GM11168 (cell line): ENCODE measurements around the gene RPGR.

ENCODE experiments used
- in situ Hi-C: fragments of 300-500 bp; cut with MboI; formaldehyde crosslinking; loops from one replicate; pipeline ENCODE4 v1.12.0; 2022; ENCODE audit warnings: low sequenced_read_pairs; ENCODE audit not compliant: unreplicated experiment

The RPGR gene

DNA sequence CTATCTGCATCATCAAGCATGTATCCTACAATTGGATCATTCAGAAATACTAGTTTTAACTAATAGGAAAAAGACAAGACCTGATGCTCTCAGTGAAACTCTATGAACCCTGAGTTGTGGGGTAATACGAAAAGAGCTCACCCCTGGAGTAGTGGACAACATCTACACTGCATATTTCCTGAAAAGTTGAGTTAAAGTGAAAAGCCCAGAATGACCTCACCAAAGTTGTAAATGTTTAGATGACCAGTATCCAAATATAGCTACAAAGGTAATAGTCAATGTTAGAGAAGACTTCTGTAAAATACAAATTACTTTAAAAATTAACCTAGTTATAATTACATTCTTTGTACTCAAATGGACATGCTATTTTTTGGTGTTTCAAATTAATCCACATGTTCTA is 53.9 kb downstream of the RPGR start:
- in situ Hi-C loops: no loop called here

DNA sequence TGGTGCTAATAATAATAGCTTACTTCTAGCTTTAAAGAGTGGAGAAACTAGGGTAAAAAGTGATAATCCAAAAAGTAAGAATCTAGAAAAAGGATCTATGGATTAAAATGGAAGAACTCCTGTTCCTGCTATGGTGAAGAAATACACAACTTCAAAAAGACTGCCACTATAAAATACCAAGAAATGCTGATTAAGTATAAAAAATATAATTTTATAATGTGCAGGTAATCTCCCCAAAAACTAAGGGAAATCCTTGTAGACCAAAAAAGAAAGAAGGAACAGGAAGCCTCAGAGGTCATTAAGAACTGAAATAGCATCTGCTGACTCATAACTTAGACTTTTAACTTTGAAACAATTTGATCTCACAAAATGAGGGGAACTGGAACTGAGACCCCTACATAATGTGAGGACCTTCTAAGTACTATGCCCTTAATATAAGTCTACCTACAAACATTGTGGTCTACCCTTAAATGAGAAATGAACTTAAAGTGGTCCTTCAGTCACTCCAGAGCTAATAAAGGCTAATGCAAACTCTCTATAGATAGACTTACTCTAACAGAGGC is 56.1 kb downstream of the RPGR start:
- in situ Hi-C loops: no loop called here

DNA sequence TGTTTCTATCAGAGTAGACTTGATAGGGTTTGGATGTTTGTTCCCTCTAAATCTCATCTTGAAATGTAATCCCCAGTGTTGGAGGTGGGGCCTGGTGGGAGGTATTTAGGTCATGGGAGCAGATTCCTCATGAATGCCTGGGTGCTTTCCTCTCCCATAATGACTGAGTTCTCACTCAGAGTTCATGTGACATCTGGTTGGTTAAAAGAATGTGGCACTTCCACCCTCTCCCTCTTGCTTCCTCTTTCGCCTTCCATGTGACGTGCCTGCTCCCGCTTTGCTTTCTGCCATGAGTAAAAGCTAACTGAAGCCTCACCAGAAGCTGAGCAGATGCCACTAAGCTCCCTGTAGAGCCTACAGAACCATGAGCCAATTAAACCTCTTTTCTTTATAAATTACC is 59.3 kb downstream of the RPGR start:
- in situ Hi-C loops: no loop called here

DNA sequence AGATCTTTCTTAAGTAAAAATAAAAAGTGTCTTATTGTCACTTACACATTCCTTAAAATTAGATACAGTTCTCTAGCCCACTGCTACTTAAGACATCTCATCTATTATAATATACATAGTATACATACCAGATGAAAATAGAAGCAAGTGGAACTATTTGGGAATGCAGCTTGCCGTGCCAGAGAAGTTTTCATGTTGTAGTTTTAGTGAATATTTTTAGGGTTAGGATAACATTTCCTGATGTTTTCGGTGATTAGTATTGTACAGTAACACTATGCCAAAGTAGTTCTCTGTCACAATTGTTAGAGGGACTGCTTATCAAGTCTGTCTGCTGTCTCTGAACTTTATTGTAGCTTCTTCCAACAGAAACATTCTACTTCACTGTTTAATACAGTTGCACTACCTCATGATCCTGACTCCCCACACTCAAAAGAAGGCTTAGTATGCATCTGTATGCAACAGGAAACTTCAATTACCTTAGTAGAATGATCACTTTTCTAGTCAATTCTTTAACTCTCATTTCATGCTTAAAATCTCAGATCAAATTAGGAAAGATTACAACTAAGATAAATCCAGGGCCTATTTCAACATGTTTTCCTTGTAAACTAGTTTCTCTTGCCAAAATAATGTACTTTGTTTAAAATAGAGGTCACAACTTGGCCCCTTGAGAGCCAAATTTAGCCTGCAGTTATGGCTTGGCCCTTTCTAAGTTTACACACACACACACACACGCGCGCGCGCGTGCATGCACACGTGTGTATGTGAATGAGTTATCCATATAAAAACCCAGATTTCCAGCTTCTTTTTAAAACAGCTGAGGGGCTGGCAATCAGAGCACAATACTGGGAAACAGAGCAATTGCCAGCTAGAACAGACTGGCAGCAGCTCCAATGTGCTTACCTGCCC is 64.3 kb downstream of the RPGR start:
- in situ Hi-C loops: no loop called here

DNA sequence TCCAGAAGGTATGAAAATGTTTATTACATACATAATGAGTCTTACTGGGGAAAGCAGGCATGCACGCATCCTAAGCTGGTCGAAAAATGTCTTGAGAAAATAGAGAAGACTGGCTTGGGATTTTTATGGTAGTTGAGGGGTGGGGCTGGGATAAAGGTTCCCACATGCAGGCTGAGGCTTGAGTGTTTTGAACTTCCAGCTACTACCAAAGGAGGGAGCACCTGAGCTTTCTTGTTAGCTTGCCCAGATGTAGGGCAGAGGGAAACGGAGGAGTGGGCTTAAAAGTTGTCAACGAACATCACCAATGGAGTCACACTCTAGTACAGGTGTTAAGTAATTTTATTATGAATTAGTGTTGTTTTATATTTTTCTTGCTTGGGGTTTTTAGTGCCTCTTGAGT is 67.1 kb downstream of the RPGR start:
- in situ Hi-C loops: no loop called here

DNA sequence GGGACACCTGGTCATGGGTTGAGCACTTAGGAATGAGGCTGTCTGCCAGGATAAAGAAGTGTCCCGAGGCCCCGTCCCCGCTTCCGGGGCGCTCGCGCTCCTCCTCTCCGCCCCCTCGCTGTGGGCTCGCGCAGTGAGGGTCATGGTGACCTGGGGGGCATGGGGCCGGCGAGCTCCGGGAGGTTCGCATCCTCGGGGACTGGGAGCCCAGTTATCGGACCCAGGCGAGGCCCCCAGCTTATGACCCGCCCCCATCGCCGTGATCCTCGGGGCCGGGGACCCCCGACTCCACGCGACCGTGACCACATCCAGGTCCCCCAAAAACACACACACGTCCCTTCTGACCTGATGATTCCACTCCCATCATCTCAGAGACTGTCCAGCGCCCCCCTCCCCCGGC is 71.3 kb downstream of the RPGR start:
- in situ Hi-C loops: no loop called here

DNA sequence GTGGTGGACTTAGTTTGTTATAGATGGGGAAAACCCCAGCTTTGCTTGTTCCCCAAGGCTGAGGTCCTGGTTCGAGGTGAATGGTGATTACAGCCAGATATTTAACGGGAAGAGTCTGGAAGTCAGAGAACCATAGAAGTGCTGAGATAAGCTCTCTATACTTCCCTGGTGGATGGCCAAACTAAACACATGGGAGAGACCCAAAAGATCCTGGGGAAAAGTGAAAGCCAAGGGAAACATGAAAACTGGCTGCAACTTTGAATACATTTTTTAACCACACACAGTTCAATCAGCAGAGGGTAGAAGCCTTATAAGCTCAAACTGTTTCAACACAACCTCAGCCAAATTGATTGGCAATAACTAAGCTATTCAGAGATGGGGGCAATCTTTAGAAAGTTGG is 77.3 kb downstream of the RPGR start:
- in situ Hi-C loops: no loop called here

DNA sequence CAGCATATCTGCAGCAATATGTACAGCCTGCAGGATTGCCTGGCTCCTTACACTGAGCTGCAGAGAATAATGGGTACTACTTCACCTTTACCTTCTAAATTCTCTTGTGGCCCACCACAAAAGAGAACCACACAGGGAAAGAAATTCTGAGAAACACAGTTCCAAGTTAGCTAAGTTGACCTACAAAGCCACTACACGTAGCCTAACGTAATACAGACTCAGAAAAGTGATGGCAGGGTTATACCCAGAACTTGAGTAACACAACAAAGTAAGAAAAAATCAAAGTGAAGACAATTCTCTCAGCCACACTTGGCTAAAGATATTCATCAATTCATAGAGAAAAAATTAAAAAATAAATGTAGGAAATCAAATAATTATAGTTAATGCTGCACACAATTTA is 80.3 kb downstream of the RPGR start:
- in situ Hi-C loops: no loop called here

DNA sequence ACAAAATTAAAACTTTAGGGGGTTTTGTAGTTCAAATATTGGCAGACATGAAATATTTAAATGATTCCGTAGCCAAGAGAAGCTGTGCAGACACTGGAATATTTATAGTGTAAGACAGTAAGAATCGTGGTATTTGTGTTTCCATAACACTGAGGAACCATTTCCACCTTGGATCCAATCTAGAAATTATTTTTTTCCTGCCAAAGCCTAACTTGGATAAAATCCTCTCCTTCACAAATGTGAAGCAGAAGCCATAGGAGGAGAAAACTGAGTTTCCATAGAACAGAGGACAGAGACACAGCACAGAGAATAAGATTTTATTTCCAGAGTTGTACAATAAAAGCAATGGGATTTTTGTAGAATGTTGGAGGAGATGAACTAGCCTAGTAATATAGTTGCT is 86.8 kb downstream of the RPGR start:
- in situ Hi-C loops: no loop called here

DNA sequence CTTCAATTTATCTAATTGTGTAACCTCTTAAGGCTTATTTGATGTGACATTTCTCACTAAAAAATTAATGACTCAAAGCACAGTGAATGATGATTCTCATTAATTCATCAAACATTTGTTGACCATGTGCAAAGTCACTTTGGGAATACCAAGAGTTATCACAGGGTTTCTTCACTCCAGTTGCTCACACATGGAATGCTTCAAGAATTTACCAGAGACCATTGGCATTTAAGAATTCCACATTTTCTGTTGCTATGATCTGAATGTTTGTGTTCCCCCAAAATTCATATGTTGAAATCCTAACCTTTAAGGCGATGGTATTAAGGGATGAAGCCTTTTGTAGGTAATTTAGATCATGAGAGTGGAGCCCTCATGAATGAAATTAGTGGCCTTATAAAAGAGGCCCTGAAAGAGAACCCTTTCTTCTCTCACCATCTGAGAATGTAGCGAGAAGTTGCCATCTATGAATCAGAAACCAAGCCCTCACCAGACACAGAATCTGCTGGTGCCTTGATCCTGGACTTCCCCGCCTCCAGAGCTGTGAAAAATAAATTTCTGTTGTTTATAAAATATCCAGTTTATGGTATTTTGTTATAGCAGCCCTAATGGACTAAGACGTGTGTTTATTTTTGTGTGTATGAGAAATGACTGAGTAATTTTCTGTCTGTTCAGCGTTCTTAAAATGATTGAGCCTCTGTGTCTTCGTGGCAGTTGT is 90.3 kb downstream of the RPGR start:
- in situ Hi-C loops: no loop called here

DNA sequence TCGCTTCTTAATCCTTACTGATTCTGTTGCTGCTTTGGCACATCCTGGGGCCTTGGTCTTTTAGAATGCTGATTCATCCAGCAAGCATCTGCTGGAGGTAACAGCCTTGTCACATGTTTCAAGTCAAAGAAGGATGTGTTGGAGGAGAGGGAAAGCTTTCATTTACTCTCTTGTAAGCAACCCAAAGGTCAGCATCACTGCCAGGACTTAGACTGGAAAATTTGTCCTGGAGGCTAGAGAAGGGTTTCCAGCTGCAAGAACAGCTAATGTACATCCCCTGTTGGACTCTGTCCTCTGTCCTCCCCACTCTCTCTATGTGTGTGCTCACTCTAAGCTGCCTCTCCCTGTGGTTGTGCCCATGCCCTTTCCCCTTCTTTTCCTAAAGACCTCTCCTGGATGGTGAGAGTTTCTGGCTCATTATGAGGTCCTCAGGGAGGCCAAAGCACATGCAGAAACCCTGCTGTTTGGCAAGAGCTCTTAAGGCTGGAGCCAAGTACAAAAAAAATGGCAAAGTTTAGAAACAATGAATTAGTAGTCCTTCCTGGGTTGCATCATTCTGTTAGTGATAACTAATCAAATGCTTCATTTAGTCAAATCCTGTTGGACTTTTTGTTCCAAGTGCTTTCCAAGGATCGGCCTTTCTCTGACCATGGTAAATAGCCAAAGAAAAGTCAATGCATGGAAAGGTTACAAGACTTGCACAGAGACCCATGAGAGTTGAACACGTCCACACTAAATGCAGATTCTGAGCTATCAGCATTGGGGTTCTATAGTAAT is 93.2 kb downstream of the RPGR start:
- in situ Hi-C loops: no loop called here

DNA sequence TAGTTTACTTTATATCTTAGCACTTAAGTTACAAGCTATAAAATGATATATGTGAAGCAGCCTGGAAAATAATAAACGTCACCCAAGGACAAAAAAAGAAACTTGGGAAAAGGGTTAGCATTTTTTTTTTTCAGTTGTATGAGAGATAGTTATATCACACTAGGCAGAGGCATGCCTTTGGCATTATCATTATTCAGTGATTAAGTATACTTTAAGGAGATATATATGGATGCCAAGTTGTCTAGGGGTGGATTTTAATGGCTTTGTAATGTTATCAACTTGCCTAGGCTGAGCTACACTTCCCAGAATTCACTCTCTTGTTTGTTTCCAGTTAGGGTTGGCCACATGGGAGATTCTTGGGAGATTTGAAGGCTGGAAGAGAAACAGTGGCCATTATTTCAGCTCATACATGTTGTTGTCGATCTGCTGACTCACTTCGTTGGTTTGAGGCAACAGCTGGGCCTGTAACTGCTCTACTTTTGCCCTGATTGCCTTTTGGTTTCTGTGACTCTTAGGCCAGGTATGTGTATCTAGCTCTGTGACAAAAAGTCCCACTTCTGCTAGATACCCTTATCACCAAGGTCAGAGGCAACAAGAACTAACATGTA is 95.1 kb downstream of the RPGR start:
- in situ Hi-C loops: no loop called here

DNA sequence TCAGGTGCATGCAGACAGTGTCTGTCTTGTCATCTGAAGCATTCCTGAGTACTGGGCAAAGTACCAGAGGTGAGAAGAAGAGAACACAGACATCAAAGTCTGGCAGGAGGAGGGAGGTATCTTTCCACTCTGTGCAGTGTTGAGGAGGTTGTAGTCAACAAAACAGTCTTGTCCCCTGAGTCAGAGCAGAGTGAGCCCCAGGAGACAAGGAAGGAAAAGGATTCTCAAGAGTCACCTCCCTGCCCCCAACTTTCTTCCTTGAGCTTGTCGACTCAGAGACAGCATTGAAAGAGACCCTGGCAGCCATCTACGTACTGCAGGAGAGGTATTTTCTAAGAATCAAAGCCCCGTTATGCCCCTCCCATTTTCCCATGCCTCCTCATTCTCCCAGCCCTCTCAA is 102.2 kb downstream of the RPGR start:
- in situ Hi-C loops: no loop called here

DNA sequence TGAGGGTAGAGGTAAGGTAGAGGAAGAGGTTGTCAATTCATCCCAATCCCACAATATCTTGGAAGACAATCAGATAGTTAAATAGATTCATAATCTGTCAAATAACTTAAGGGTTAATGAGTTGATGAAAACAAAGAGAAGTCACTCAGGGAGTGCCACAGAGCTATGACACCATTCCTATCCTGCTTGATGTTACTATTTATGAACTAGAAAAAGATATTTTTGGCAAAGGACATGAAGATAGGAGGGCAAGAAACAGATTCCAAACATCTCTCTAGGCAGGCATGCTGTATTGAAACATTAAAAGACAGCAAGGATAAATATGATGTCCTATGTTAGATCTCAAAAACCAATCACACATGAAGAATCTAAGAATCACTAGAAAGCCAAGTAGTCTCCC is 103.1 kb downstream of the RPGR start:
- in situ Hi-C loops: no loop called here

DNA sequence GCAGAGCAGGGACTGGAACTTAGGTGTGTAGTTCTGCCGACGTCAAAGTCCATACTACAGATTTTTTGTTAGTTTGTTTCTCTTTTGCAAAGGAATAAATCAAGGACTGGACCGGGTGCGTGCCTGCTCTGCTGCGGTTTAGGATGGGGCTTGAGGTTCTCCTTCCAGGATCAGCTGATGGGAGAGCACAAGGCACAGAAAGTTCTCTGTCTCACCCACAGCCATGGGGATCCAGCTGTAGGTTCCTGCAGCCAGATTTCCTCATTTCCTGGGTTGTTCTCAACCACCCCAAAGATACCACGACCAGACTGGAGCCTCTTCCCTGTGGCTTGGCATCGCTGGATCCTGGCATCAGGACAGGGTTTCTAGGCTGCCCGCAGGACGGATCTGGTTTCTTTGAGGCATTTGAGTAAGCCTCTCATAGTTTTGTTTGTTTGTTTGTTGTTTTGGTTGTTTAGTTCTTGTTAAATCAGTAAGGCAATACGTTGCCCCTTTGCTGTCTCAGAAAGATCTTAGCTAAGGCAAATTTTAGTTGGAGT is 105.8 kb downstream of the RPGR start:
- in situ Hi-C loops: no loop called here

DNA sequence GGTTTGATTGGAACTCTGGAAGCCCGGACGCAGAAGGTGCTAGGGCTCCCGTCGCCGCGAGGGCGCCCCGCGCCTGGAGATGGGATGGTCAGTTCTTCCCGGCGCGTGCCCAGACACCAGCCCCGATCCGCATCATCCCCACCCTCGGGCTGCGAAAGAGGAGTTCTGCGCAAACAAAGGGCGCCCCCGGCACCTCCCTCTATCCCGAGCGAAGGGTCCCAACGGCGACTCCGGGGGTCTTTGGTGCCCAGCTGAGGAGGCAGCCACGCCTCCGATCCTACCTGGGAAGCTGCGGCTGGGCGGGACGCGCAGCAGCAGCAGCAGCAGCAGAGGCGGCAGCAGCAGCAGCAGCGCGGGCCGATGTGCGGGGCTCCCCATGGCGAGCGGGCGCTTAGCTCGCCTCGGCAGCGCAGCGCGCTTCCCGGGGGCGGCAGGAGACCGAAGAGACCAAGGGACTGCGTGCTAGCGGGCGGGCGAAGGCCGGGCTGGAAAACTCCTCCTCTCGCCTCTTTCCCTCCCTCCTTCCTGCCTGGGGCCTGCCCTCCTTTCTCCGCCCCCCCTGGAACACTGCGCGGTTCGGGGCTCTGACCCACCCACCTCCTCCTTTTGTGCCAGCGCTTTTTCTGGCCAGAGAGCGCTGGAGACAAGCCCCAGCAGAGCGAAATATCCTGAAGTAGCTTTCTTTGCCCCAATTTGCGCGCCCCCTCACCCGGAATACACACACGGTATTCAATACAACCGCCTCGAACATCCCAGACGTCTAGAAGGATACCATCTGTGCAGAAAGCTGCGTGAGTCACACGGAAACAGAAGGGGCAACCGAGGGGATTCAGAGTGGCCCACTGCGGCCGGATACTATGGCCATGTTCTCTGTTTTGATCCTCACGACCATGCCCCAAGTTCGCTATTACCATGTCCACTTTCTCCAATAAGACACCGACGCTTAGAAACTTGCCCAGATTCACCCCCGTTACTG is 106.6 kb downstream of the RPGR start, which contains the start of gene SRPX:
Gene SRPX, minus strand, starts transcription at position 457 of the 976 bp plus-strand sequence. Its CDS starts 79 bp downstream, at position 378.
- in situ Hi-C loops: no loop called here

DNA sequence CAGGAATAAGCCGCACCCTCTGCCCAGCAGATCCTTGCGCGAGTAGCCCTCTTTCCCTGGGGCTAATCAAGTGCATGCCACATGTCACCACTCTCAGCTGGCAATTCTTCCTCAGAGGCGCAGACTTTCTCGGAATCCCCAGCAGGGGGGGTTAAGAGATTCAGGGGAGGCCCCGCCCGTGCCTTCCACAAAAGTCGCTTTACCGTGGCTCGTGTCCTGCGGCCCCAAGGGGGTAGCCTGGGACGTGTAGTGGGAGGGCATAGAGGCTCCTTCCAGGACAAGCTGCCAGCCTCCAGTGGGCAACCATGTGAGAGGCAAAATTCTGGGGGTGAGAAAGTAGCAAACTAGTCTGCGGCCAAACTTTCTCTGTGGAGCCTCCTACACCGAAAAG is 107.3 kb downstream of the RPGR start:
- in situ Hi-C loops: no loop called here
